Epithelial cell of esophagus (primary cell): Measurements from ENCODE around the gene VDR.

Experiments
- DNase-seq: peaks from one replicate; pipeline ENCODE4 v3.0.0; 2010; ENCODE audit warnings: low read depth
- H3K4me3 ChIP-seq: 2 replicates; pipeline ENCODE4 v1.5.1; 2011; ENCODE audit warnings: mild to moderate bottlenecking, low read length, control low read depth
- CTCF ChIP-seq: IDR thresholded peaks from 2 replicates; pipeline ENCODE4 v1.5.1; 2011; ENCODE audit warnings: low read depth, mild to moderate bottlenecking, low read length, control low read depth, inconsistent platforms; ENCODE audit not compliant: insufficient read depth; ENCODE audit errors: missing control alignments

The VDR gene

GRCh38 chr12:47803191-47803875, 101.5 kb downstream of the VDR start:
- H3K4me3 ChIP-seq, result no peak overlapping the region
- no peak for DNase-seq
- no peak for TF ChIP-seq CTCF

DNA sequence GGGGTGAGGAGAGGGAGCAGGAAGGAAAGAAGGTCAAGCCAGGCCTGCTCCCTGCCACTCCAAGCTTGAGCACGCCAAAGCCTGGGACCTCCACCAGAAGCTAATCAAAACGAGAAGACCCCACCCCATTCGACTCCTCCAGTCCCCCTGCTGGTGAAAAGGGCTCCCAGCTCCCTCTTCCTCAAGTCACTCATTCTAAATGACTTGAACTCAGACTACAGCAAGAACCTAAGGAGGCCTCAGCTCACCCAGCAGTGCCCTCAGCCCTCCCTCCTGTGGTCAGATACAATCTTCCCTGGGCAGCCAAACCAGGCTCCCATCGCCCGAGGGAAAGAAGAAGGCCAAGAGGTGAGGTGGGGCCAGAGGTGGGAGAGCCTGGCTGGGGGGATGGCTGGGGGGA, 102.5 kb downstream of the VDR start:
- TF ChIP-seq CTCF, result peak; percentile 29
- no peak overlapping the region for H3K4me3 ChIP-seq
- no peak for DNase-seq

DNA sequence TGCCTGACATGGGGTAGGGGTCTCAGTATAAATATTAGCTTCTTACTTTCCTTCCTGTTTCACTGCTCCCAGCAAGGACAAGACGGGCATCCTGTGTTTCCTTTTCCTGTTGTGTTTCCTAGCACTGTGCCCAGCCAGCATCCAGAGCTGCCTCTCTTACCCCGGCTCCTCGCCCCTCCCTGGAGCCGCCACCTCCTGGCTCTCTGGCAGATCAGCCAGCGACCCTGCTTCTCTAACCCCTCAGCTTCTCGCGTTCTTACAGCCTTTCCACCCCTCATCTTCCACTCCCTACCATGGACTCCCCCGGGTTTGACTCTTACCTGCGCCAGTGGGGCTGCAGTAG, 102.9 kb downstream of the VDR start:
- no peak for TF ChIP-seq CTCF
- DNase-seq, result no peak
- H3K4me3 ChIP-seq, result no peak overlapping the region

GRCh38 chr12:47801170-47801903, 103.5 kb downstream of the VDR start:
- no peak overlapping the region for H3K4me3 ChIP-seq
- TF ChIP-seq CTCF, result no peak
- DNase-seq, result no peak

GRCh38 chr12:47800582-47800981, 104.2 kb downstream of the VDR start:
- DNase-seq, result no peak
- no peak overlapping the region for H3K4me3 ChIP-seq
- TF ChIP-seq CTCF, result no peak

- DNase-seq, result no peak
- TF ChIP-seq CTCF, result no peak
- H3K4me3 ChIP-seq, result no peak overlapping the region
These were observed 105.3 kb downstream of the VDR start for GRCh38 chr12:47799357-47799955.
